ENCODE results near the gene UBE3A.
"Not testable (repeated sequence)": the region's sequence is repeated elsewhere in the genome, so short reads cannot be mapped to it uniquely, and the experiment has no call there.

UBE3A gene

DNA sequence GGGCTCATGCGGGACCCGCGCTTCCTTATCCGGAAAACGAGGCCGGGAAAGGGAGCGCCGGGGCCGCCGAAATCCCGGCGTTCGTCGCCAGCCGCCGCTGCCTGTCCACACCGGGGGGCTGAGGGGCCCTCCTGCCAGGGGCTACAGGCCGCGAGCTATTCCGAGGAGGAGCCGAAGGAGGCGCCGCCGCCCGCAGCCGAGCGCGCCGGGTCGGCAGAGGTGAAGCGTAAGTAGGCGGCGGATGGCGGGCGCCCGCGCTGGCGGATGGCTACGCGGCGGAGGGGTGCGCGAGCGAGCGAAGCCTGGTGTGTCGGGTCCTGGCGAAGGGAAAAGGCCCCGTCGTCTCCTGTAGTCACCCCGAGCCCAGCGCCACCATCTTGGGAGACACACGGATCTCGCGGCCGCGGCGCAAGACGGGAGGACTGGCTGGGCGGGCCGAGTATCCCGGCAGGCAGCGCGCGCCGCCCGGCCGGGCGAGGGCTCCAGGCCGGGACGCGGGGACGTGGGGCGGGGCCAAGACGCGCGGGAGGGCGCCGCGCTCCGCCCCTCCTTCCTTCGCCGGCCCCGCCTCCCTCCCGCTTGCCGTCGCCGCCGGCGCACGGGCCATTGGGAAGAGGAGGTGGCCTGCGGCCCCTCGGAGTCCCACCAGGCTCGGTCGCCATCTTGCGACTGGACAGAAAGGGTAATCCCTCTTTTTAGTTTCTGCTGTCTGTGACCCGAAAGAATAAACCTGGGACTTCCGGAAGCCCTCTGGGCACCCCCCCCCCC lies at the start of gene UBE3A:
TSS of gene UBE3A (minus strand) at position 424 of the 768 bp plus-strand sequence. CDS start 29,917 bp downstream, outside the sequence.
- peak; percentile 90 for DNase-seq

DNA sequence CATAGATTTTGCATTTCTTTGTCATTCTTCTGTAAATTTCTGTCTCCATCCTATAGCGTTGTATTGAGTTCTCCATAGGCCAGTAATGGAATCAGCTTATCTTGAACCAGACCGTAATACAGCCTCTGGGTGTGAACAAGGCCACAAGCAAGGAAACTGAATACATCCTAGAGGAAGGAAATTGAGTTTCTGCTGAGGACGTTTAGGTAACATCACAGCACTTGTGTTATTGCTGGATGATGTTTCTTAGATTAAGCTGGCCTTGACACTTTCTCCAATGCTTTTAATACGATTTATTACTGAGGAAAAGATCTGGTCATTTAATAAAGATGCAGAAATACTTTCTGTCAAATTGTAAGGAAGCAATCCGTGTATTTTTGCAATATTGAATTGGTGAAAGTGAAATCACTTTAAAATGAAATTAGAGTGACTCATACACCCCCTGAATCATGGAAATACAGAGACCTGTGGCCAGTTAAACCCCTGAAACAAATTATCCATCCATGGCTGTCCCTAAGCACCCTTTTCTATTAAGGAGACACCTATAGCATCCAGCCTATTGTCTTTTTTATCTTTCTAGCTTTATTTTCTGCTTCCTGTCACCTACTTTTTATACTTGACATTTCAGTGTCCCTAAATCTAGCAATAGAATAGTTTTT lies 48.5 kb upstream of the UBE3A start:
- DNase-seq: no peak

DNA sequence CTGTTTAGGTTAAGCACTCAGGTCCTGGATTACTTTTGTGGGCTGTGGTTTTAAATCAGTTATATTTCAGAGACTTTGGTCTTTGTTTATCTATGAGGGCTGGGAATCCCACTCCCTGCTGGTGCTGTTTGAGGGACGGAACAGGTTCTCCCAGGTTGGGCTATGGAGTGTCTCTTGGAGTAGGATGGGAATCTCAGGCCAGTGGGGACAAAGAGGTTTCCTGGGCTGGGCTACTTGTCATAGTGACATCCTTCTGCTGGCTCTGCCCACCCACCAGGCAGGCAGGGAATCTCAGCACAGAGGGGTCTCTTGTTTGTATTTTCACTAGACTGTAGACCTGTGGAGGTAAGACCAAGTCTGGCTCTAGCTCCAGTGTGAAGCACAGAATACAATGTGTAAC lies 47.2 kb upstream of the UBE3A start:
- no peak for DNase-seq

DNA sequence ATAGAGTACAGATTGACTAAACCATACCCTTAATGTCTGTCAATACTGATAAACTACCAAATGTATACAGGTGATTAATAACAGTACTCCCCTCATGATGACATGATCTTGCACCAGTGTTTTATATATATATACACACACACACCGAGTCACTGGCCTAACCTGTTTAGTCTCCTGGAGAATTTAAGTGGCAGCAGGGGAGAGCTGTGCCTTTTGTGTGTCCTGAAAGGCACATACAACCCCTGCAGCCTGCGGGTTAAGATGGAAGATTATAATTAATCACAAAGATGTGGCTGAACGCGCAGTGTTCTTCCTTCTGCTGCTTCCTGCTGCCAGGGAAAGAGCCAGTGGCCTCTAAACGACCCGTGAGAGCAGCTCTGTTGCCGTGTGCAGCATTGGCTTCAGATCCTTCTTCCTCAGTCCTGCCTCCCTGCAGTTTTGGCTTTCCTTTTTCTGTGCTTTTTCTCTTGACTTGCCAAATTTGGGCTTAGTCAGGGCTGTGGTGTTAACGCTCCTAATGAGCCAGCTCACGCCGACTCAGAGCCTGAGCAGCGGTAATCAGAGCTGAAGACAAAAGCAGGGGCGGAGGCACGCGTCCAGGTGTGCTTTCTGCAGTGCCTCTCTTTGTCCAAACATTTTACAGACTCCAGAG lies 42.5 kb upstream of the UBE3A start:
- no peak for DNase-seq

DNA sequence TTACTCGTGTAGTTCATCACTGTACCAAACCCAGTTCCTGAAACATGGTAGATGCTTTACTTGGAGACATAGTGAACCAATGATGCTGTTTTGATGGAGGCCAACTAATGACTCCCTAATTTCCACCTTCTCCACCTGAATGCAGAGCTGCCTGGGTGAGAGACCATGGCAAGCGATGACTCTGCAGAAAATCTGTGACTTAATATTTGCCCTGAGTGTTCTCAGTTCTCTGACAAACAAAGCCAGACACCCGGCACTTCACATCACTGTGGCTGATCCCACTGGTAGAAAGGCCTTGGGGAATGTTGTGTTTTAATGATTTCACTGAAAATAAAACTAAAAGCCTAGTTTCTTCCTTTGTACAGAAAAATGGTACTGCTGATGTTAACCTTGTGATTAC lies 39.5 kb upstream of the UBE3A start:
- no peak for DNase-seq

DNA sequence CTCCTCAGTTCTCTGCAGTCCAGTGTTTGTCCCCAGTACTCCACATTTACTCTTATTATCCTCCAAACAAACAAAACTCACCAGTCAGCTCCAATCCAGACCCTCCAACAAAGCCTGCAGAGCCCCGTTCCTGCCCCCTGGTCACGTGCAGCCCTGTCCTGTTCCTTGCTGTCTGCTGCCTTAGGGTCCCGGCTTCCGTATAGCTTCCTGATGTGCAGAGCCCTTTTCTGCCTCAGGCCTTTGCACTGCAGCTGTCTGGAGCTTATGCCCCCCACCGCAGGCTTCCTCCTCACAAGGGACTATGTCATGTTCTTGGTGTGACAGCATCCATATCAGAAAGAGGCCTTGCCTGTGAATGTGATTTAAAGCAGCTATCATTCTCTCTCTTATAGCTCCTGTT lies 39.0 kb upstream of the UBE3A start:
- no peak for DNase-seq

DNA sequence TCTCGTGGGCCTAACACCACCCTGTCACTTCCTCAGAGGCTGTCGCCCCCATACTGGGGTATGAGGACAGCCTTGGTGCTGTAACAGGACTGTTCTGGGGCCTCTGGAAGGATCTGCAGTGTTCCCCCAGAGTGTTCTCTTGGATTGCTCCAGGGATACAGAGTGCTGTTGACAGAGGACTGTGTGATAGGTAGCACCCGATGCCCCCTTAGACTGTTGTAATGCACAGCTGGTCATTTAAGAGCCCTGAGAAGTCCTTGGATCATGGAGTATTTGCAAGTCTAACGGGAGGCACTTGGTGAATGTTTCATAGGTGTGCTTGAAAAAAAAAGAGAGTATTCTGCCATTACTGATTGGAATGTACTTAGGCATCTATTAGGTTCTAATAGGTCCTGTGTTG lies 35.4 kb upstream of the UBE3A start:
- no peak for DNase-seq

DNA sequence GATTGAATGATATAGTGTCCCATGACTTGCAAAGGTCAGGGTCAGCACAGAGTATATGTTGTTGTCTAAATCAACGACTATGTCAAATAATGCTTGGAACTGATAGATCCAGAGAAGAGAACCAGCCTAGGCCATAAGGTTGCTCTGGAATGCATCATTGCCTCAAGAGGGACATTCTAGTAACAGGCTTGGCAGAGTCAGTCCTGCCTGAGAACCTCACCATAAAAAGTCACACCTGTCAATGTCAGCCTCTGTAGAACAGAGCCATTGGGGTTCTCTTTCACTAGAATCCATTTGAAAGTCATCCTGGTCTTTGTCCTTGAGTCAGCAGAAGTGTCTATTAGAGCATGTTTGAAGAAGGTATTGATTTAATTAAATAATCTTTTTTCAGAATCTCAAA lies 31.4 kb upstream of the UBE3A start:
- DNase-seq: no peak

DNA sequence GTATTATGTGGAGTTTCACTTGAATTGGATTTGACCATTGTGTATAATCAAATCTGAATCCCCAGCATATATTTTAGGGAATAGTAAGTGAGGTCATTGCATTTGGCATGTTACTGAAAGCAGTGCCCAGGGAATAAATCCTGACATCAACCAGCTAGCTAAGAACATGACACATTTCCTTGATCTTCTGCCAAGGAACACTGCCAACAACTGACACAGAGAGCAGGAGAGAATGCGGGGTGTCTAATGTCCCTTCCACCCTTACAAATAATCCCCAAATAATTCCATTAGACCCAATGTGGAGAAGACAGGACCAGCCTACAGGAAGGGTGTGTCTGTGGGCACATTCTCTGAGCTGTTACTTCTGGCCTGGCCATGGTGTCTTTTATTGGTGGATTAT lies 30.6 kb upstream of the UBE3A start:
- no peak for DNase-seq

DNA sequence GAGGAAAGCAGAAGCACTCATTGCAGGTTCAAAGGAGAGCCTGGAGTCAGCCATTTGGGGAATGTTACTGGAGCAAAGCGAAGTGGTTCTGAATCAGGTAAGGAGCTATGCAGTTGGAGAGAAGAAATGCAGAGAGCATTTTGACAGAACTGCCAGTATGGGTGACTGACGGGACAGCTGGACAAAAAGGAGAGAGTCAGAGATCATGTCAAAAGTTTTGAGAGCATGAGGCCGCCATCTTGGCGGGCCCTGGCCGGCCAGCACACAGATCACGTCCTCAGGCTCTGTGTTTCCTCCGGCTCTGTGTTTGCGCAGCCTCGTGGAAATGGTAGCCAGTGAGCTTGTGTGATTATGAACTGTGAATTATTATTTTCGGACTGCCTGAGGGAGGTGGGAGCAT lies 29.8 kb upstream of the UBE3A start:
- DNase-seq: no peak

DNA sequence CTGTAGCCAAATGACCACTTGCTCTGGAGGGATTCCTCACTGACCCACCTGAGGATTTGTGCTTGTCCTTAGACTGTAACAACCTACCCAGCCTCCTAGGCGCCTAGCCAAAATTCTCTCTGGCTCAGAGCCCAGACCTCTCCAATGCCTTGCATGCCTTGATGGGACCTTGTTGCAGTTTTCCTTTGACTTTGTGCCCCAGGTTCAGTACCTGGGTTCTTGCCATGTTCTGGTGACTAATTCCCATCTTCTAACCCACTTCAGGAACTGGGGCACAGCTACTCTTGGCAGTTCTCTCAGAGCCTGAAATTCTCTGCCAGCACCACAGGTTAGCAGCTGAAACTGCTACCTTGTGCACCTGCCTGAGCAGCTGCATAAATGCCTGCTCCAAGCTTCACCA lies 27.0 kb upstream of the UBE3A start:
- no peak for DNase-seq

DNA sequence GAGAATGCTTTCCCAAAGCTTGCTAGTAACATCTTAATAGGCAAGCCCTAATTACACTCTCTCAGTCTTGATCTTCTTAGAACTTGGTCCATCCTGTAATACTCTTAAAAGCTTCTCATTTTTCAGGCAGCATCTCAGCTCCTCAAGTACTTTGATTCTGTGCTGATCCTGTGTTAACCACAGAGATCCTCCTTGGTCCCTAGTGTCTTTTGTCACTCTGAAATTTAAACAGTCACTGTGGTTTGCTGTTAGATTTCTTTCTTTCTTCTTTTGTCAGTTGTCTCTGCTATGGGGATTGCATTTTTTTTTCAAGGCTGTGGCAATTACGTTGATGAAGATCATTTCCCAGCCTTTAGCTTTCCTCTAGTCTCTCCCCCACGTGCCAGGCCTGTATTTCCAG lies 26.0 kb upstream of the UBE3A start:
- DNase-seq: no peak

DNA sequence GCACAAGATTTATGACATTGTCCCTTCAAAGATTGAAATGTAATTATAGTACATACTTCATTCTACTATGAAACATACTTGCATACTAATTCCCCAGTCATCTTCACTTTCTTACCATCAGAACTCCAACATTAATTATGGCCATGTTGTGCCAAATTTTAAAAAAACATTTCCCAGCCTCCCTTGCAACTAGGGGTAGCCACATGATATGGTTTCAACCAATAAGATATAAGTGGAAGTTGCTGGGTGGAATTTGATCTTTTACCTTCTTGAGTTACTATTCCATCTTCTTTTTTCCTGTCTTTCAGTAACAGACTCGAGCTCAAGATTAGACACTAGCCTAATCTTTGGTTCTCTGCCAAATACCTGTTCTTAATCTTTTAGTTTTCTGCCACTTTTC lies 25.6 kb upstream of the UBE3A start:
- DNase-seq: no peak

DNA sequence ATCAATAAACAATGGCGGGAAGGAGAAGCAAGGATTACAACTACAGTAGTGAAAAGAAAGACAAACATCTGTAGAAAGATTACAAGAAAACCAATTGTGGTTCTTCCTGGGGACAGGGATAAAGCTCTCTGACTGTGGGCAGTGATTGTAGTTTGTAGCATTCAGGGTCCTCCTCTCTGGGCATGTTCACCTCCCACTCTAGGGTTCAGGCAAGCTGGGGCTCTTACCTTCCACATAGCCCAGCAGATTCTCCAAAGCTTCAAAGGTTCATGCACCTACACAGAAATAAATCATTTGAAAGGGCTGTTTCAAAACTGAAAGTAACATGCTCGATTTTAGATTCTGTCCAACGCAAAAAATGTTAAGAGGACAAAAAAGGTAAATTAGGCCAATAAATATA lies 17.4 kb upstream of the UBE3A start:
- no peak for DNase-seq

DNA sequence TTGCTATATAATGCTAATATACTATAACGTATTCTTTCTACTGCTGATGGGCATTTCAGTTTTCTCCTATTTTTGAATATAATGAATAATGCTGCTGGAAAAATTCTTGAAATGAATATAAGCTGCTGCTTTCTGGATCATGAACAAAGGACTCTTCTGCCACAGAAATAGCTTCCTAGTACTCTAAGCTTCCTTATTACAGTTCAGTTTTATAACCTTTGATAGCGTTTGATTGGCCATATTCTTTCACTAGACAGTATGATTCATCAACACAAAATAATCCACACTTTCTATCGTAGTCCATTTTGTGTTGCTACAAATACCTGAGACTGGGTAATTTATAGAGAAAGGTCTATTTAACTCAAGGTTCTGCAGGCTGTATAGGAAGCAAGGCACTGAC lies 16.4 kb upstream of the UBE3A start:
- DNase-seq: no peak

DNA sequence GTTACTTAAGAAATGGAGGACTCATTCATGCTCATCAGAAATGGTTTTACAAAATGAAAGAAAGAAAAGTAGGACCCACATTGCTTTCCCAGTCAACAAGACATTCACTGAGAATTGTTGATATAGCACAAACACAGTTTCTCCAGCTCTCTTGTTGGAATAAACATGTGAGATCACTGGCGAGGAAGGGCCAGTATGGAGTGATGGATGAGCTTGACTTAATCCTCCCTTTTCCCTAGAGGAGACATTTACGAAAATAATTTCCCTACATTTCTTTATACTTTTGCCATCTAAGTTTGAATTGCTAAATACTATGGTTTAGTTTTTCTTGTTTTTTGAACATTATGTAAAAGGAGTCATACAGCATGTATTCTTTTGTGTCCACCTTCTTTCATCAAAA lies 15.9 kb upstream of the UBE3A start:
- DNase-seq: no peak

DNA sequence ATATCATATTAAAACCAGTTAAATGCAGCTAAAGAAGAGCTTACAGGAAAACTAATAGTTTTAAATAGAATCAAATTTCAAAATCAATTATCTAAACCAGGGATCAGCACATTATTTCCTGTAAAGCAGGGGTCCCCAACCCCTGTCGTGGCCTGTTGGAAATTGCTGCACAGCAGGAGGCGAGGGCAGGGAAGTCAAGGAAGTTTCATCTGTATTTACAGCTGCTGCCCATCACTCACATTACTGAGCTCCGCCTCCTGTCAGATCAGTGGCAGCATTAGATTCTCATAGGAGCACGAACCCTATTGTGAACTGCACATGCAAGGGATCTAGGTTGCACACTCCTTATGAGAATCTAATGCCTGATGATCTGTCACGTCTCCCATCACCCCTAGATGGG lies 14.4 kb upstream of the UBE3A start:
- not testable (repeated sequence) for DNase-seq

DNA sequence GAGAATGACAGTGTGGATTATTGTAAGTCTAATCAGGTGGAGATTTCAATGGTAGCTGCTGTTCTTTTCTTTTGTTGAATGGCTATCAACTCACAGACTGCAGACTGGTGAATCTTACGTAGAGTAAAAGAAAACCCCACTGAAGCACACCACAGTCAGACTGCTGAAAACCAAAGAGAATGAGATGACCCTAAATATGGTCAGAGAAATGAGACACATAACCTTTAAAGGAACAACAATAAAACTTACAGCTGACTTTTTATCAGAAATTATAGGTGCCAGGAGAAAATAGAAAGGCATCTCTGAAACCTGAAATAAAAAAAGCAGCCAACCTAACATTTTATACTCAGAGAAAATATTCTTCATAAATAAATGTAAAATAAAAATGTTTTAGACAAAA lies 12.7 kb upstream of the UBE3A start:
- no peak for DNase-seq

DNA sequence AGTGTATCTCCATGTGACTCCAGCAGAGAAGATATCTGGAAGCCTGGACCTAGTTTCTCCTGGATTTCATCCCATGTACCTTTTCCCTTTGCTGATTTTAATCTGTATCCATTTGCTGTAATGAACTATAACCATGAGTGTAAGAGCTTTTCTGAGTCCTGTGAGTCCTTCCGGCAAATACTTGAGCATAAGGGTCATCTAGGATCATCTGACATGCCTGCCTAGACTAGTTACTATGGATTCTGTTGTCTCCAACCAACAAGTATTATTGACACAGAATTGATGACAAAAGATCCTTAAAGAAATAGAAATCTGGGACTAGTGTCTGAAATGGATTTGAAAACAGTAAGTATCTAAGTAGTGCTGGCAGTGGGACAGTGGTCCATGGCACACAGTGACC lies 11.3 kb upstream of the UBE3A start:
- DNase-seq: no peak

DNA sequence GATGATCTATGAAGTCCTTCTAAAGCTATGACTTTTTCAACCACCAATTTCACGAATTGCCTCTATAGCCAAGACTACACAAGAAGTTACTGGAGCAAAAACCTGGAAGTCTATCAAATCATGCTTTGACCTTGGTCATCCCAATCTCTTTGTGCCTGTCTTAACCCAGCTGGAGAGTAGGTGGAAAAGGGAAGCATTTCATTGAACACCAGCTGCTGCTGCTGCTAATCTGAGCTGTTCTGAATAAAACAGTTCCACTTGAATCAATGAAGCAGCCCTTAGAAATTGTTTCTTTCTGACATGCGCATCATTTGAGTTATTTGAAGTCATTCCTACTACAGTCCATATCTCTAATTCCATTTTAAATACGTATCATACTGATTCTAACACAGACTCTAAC lies 7.3 kb upstream of the UBE3A start:
- DNase-seq: no peak

DNA sequence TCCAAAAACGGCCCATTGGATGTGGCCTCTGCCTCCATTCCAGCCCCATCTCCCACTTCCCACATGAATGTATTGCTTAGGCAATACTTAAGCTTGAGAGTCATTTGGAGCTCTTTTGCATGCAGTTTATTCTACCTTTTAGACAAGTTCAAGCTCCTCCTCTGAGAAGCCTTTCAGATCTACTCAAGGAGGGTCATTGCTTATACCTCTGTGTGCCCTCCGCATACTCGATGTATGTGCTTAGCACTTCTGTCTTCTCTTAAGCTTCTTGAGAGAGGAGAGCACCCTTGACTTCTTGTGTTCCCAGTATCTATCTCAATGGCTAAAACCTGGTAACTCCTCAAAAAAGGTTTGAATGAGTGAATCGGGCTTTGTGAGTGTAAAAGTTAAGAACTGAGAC lies 6.6 kb upstream of the UBE3A start:
- DNase-seq: no peak

DNA sequence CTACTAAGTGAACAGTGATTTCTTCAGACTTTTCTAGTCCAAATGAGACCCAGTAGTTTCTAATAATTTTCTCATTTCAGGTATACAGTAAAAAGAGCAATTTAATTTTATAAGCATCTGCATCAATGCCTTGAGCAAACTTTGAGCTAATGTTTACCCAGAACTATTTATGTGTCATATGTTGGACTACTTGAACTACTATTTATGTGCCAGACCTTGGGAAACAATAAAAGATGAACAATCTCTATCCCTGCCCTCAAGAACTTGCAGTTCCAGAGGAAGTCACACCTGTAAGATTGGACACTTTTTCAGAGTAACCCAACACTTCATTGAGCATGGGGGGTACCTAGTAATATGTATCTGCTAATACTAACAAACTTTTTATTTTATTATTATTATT lies 2.3 kb upstream of the UBE3A start:
- DNase-seq: no peak

DNA sequence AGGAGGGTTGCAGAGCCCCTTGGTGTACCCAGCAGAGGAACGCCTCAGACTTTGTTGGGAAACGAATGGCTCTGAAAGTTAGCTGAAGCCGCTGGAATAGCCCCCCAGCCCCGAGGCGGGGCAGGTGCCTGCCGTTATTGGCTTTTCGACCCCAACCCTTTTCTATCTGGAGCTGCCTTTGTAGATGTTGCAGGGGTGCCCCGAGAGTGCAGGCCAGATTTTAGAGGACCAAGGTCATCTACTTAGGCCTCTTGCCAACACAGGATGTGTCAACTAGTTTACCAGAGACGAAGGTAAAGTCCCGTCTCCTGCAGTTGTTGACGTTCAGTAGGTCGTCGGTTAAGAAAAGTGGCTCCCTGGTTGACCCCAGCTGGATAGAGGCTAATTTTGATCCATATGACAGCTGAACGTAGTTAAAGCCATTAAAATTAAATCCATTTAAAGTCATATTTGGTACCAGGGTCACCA lies 579 bp upstream of the UBE3A start:
- DNase-seq: no peak

Data from activated T-cell treated with anti-CD3 and anti-CD28 coated beads, Interleukin-2, amount 50 U/mL, for 1 hour (primary cell).